Measurements from ENCODE around the gene TTC21A. TPM values are rescaled to one million over a fixed set of nuclear protein-coding genes. Genes with fewer than 3 reads are reported as not detected.

TTC21A gene
- total RNA-seq, 4 donors from 2014 or later, result 2.6 to 9.9 (median 2.9) TPM

- ATAC-seq (ENCODE audit: low FRiP score), result no peak
- no peak for TF ChIP-seq CTCF (IDR thresholded peaks at IDR 0.05)
- no peak for DNase-seq (ENCODE audit: low spot score)
These were observed 18.5 kb downstream of the TTC21A start for GRCh38 chr3:39125841-39126500.

- TF ChIP-seq CTCF (IDR thresholded peaks at IDR 0.05), result peak in 1 of 3 donors; percentile 24
- DNase-seq (ENCODE audit: low spot score) (no peak), ATAC-seq (ENCODE audit: low FRiP score) (peak; percentile 60)
These were observed 19.1 kb downstream of the TTC21A start for GRCh38 chr3:39126532-39127071.

GRCh38 chr3:39127269-39127907 is 19.9 kb downstream of the TTC21A start:
- TF ChIP-seq CTCF (IDR thresholded peaks at IDR 0.05), result no peak
- DNase-seq (ENCODE audit: low spot score), result no peak
- ATAC-seq (ENCODE audit: low FRiP score), result no peak

GRCh38 chr3:39127908-39128304 is 20.4 kb downstream of the TTC21A start:
- no peak for DNase-seq (ENCODE audit: low spot score)
- no peak for ATAC-seq (ENCODE audit: low FRiP score)
- TF ChIP-seq CTCF (IDR thresholded peaks at IDR 0.05), result no peak

GRCh38 chr3:39128951-39129350 is 21.5 kb downstream of the TTC21A start:
- no peak for ATAC-seq (ENCODE audit: low FRiP score)
- DNase-seq (ENCODE audit: low spot score), result no peak
- TF ChIP-seq CTCF (IDR thresholded peaks at IDR 0.05), result no peak

- ATAC-seq (ENCODE audit: low FRiP score), result no peak
- no peak for DNase-seq (ENCODE audit: low spot score)
- no peak for TF ChIP-seq CTCF (IDR thresholded peaks at IDR 0.05)
These were observed 22.5 kb downstream of the TTC21A start for GRCh38 chr3:39130026-39130425.
